GM12891 (cell line): ENCODE measurements around the gene DNAJC7.

Experiments
- POLR2A ChIP-seq: IDR thresholded peaks from 2 replicates; pipeline ENCODE4 v1.6.1; 2011; ENCODE audit warnings: low read depth, low read length, control low read depth
- TAF1 ChIP-seq: IDR thresholded peaks from 2 replicates; pipeline ENCODE4 v1.6.1; 2011; ENCODE audit warnings: low read depth, low read length, control low read depth

DNA sequence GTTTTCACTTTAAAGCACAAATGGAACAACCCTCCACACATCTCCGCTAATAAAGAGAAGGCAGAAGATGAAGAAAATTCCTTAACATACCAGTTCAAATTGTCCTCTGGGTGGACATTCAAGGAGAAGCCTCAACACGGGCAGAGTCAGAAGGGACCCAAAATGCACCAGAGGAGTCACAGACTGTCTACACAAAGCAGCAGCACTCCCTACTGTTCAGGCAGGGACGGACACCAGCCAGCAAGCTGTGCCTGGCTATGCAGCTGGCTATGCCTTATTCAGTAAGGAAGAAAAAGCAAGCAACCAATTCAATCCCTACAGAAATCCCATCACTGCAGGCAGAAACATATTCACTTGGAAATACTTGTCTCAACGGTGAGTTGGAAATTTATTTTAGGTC, 8.1 kb downstream of the DNAJC7 start:
- TF ChIP-seq TAF1 = no peak
- no peak for TF ChIP-seq POLR2A
